Measurements from ENCODE around the gene WDR91.

DNA sequence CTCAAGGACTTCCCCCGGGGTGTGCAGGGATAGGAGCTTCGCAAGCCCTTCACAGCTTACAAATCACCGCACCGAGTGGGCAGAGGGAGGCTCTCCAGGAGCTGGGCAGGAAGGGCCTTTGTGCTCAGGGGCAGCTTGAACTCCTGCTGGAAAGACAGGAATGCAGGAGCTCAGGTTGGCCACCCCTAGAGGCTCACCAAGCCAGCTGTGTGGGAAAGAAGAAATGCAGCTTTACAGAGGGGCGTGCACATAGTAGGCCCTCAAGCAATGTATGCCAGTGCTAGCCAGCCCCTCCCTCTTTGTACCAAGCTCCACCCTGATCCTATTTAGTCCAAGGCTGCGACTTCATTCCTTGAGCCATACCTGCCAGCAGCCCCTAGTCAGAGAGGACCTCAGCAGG, 48.4 kb upstream of the WDR91 start:
- TF ChIP-seq, protein P1, sequence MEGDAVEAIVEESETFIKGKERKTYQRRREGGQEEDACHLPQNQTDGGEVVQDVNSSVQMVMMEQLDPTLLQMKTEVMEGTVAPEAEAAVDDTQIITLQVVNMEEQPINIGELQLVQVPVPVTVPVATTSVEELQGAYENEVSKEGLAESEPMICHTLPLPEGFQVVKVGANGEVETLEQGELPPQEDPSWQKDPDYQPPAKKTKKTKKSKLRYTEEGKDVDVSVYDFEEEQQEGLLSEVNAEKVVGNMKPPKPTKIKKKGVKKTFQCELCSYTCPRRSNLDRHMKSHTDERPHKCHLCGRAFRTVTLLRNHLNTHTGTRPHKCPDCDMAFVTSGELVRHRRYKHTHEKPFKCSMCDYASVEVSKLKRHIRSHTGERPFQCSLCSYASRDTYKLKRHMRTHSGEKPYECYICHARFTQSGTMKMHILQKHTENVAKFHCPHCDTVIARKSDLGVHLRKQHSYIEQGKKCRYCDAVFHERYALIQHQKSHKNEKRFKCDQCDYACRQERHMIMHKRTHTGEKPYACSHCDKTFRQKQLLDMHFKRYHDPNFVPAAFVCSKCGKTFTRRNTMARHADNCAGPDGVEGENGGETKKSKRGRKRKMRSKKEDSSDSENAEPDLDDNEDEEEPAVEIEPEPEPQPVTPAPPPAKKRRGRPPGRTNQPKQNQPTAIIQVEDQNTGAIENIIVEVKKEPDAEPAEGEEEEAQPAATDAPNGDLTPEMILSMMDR (IDR thresholded peaks at IDR 0.05; ENCODE audit: low read depth, low read length) = no peak
- TF ChIP-seq, protein P2, sequence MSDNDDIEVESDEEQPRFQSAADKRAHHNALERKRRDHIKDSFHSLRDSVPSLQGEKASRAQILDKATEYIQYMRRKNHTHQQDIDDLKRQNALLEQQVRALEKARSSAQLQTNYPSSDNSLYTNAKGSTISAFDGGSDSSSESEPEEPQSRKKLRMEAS (IDR thresholded peaks at IDR 0.05; ENCODE audit: low read depth, low read length) = no peak
- no peak for TF ChIP-seq POLR2A (IDR thresholded peaks at IDR 0.05; ENCODE audit: extremely low read depth, insufficient read length)

All from NB4 (cell line).